Astrocyte (in vitro differentiated cells and primary cell): ENCODE measurements around the gene SFT2D3. TPM values are rescaled to one million over a fixed set of nuclear protein-coding genes. Genes with fewer than 3 reads are reported as not detected.

ENCODE experiments used
- DNase-seq: peaks from one replicate; pipeline ENCODE4 v3.0.0-alpha.2; 2010; ENCODE audit warnings: low read depth
- FAIRE-seq: peaks from 2 replicates; lab custom pipeline; 2011; peaks lifted over from hg19 to GRCh38; lab: Jason Lieb, UNC
- H2AFZ ChIP-seq: 2 replicates; pipeline ENCODE4 v1.6.0; 2012; ENCODE audit warnings: low read depth, low read length, inconsistent platforms
- H3K27ac ChIP-seq: 2 replicates; pipeline ENCODE4 v1.5.1; 2011; ENCODE audit warnings: low read depth, low read length, inconsistent platforms
- H3K27me3 ChIP-seq: 2 replicates; pipeline ENCODE4 v1.6.0; 2011; ENCODE audit warnings: low read length, inconsistent platforms; ENCODE audit not compliant: insufficient read depth
- H3K36me3 ChIP-seq: 2 replicates; pipeline ENCODE4 v1.5.1; 2011; ENCODE audit warnings: low read length, inconsistent platforms; ENCODE audit not compliant: insufficient read depth
- H3K4me1 ChIP-seq: 2 replicates; pipeline ENCODE4 v1.5.1; 2011; ENCODE audit warnings: low read length, inconsistent platforms; ENCODE audit not compliant: insufficient read depth
- H3K4me2 ChIP-seq: 2 replicates; pipeline ENCODE4 v1.6.0; 2012; ENCODE audit warnings: low read length, inconsistent platforms
- H3K4me3 ChIP-seq: 2 replicates; pipeline ENCODE4 v1.5.1; 2011; ENCODE audit warnings: low read depth, mild to moderate bottlenecking, low read length, inconsistent platforms; ENCODE audit not compliant: insufficient read depth
- H3K79me2 ChIP-seq: 2 replicates; pipeline ENCODE4 v1.6.0; 2012; ENCODE audit warnings: mild to moderate bottlenecking, low read length, inconsistent platforms; ENCODE audit not compliant: insufficient read depth
- H3K9ac ChIP-seq: 2 replicates; pipeline ENCODE4 v1.6.0; 2012; ENCODE audit warnings: mild to moderate bottlenecking, low read length, inconsistent platforms
- H3K9me3 ChIP-seq: 2 replicates; pipeline ENCODE4 v1.5.1; 2012; ENCODE audit warnings: low read depth, mild to moderate bottlenecking, low read length, inconsistent platforms; ENCODE audit not compliant: insufficient read depth
- H4K20me1 ChIP-seq: 2 replicates; pipeline ENCODE4 v1.6.0; 2012; ENCODE audit warnings: low read length, inconsistent platforms; ENCODE audit not compliant: insufficient read depth
- H3K27ac Mint-ChIP-seq: one replicate; pipeline ENCODE4 v1.8.0; 2021; ENCODE audit warnings: mild to moderate bottlenecking, mixed read lengths; ENCODE audit not compliant: unreplicated experiment
- H3K27me3 Mint-ChIP-seq: one replicate; pipeline ENCODE4 v1.8.0; 2021; ENCODE audit warnings: low read depth, mixed read lengths; ENCODE audit not compliant: unreplicated experiment
- H3K36me3 Mint-ChIP-seq: one replicate; pipeline ENCODE4 v1.8.0; 2021; ENCODE audit warnings: low read depth, mixed read lengths; ENCODE audit not compliant: unreplicated experiment
- H3K4me1 Mint-ChIP-seq: one replicate; pipeline ENCODE4 v1.8.0; 2021; ENCODE audit warnings: low read depth, mixed read lengths; ENCODE audit not compliant: unreplicated experiment
- H3K4me3 Mint-ChIP-seq: one replicate; pipeline ENCODE4 v1.8.0; 2021; ENCODE audit warnings: mild to moderate bottlenecking, moderate library complexity, mixed read lengths; ENCODE audit not compliant: unreplicated experiment
- H3K9me3 Mint-ChIP-seq: one replicate; pipeline ENCODE4 v1.8.0; 2021; ENCODE audit warnings: mild to moderate bottlenecking, mixed read lengths; ENCODE audit not compliant: unreplicated experiment
- EZH2 ChIP-seq: IDR thresholded peaks from 2 replicates; pipeline ENCODE4 v1.6.1; 2012; ENCODE audit warnings: mild to moderate bottlenecking, low read length, inconsistent platforms; ENCODE audit not compliant: insufficient read depth
- total RNA-seq: library from RNA; stranded (reverse); gene quantifications from 2 replicates; pipeline ENCODE4 v1.2.1, GENCODE V29; 2021
- TF ChIP-seq, protein P1 (sequence below): IDR thresholded peaks from 2 replicates; pipeline ENCODE4 v1.5.1; 2011; ENCODE audit warnings: low read depth, mild to moderate bottlenecking, inconsistent platforms, low read length, moderate library complexity; ENCODE audit not compliant: insufficient read depth

The SFT2D3 gene
- total RNA-seq, 1 donor from 2014 or later, result 2.9 TPM

DNA sequence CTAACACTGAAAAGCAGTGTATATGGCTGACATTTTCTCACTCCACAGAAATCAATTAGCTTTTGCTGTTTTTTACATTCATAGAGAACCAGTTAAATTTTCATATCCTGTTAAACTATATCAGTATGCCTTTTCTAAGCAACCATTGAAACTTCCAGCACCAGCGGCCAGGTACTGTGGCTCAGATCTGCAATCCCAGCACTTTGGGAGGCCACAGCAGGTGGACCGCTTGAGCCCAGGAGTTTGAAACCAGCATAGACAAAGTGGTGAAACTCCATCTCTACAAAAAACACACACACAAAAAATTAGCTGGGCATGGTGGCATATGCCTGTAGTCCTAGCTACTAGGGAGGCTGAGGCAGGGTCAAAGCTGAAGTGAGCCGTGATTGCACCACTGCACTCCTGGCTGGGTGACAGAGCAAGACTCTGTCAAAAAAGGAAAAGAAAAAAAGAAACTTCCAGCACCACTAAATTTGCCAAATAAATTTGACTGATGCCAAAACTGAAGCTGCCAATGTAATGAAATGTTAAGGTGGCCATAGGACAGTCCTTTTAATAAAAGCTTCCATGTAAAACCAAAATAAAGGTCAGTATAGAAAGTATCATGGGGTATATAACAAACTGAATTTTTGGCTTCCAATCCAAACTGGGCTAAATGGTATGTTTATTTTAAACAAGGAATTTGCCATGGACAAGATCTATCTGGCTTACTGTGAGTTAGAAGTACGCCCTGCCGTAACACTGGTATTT, 3.5 kb downstream of the SFT2D3 start:
- FAIRE-seq (no peak), DNase-seq (no peak)
- Histone ChIP-seq H3K27me3 (no peaks in the 10 kb centered on the region), H3K4me1 (peaks cover 13% of the 10 kb centered on the region), H3K79me2 (peaks cover 24% of the 10 kb centered on the region), H3K4me2 (no peak overlapping the region), H2AFZ (no peak overlapping the region), H3K36me3 (peaks cover 27% of the 10 kb centered on the region), H3K27ac (no peak overlapping the region), H3K4me3 (no peak overlapping the region), H4K20me1 (peaks cover 24% of the 10 kb centered on the region), H3K9me3 (no peaks in the 10 kb centered on the region), H3K9ac (no peak overlapping the region)
- Mint-ChIP-seq H3K9me3 (no peaks in the 10 kb centered on the region), H3K4me1 (peaks cover 21% of the 10 kb centered on the region), H3K27me3 (no peaks in the 10 kb centered on the region), H3K36me3 (peaks cover 20% of the 10 kb centered on the region), H3K27ac (no peak overlapping the region), H3K4me3 (no peak overlapping the region)
- TF ChIP-seq, protein P1, sequence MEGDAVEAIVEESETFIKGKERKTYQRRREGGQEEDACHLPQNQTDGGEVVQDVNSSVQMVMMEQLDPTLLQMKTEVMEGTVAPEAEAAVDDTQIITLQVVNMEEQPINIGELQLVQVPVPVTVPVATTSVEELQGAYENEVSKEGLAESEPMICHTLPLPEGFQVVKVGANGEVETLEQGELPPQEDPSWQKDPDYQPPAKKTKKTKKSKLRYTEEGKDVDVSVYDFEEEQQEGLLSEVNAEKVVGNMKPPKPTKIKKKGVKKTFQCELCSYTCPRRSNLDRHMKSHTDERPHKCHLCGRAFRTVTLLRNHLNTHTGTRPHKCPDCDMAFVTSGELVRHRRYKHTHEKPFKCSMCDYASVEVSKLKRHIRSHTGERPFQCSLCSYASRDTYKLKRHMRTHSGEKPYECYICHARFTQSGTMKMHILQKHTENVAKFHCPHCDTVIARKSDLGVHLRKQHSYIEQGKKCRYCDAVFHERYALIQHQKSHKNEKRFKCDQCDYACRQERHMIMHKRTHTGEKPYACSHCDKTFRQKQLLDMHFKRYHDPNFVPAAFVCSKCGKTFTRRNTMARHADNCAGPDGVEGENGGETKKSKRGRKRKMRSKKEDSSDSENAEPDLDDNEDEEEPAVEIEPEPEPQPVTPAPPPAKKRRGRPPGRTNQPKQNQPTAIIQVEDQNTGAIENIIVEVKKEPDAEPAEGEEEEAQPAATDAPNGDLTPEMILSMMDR, result no peak
- TF ChIP-seq EZH2, result no peak

DNA sequence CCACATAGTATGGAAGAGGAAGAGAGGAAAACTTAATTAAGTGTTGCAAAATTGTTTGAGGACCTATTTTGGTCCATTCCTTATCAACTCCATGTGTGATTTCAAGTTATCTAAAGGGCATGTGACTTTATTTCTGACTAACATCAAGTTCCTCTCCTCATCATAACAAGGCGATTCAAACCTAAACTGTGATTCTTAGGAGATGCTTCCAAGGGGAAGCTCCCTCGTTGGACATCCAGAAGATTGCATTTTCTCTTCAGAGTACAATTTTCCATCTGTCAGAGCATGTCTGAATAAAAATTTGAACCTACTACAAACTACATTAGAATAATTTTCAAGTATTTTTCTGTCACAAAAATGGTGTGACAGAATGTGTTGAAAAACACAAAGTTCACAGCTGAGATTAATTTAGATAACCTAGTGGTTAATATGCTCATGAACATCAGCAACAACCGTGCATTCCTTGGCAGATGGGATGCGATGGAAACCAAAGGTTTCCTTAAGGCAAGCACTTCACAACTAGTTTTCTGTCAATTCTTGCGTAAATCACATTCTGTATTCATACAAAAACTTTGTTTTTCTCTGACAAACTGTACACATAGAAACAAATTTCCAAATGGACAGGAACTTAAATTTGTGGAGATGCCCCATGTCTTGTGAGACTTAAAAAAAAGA, 4.2 kb downstream of the SFT2D3 start:
- H3K9me3 Mint-ChIP-seq, result no peaks in the 10 kb centered on the region
- H3K27ac Mint-ChIP-seq, result no peak overlapping the region
- no peak for FAIRE-seq

More for the DNA sequence above, 4.2 kb downstream of the SFT2D3 start:
- H3K79me2 ChIP-seq, result peaks cover 24% of the 10 kb centered on the region
- no peaks in the 10 kb centered on the region for H3K9me3 ChIP-seq
- TF ChIP-seq, protein P1, result no peak
- Mint-ChIP-seq H3K36me3 (peaks cover 20% of the 10 kb centered on the region), H3K4me1 (peaks cover 17% of the 10 kb centered on the region), H3K4me3 (no peak overlapping the region), H3K27me3 (no peaks in the 10 kb centered on the region)
- peaks cover 24% of the 10 kb centered on the region for H4K20me1 ChIP-seq
- H3K4me3 ChIP-seq, result no peak overlapping the region
- peaks cover 13% of the 10 kb centered on the region for H3K4me1 ChIP-seq
- H3K4me2 ChIP-seq, result no peak overlapping the region
- H3K27me3 ChIP-seq, result no peaks in the 10 kb centered on the region
- H3K9ac ChIP-seq, result no peak overlapping the region
- no peak for DNase-seq
- no peak overlapping the region for H3K27ac ChIP-seq
- no peak overlapping the region for H2AFZ ChIP-seq
- peaks cover 27% of the 10 kb centered on the region for H3K36me3 ChIP-seq
